H9 (cell line): ENCODE results near the gene PLB1. TPM values are rescaled to one million over a fixed set of nuclear protein-coding genes. Genes with fewer than 3 reads are reported as not detected.

Experiments
- DNase-seq: peaks from one replicate; pipeline ENCODE4 v3.0.0-alpha.2; 2017
- H2AFZ ChIP-seq: one replicate; pipeline ENCODE4 v1.6.1; 2013; ENCODE audit warnings: mild to moderate bottlenecking, low read length, control low read depth, moderate library complexity
- H2AK5ac ChIP-seq: 2 replicates; pipeline ENCODE4 v1.6.1; 2013; ENCODE audit warnings: low read length, control low read depth, mixed read lengths; ENCODE audit not compliant: insufficient read length
- H2BK120ac ChIP-seq: one replicate; pipeline ENCODE4 v1.6.1; 2013; ENCODE audit warnings: low read depth, mild to moderate bottlenecking, low read length, control low read depth, inconsistent platforms; ENCODE audit not compliant: poor library complexity, severe bottlenecking
- H2BK12ac ChIP-seq: 2 replicates; pipeline ENCODE4 v1.6.1; 2013; ENCODE audit warnings: low read length, control low read depth, mixed read lengths, low read depth; ENCODE audit not compliant: insufficient read length
- H2BK15ac ChIP-seq: 2 replicates; pipeline ENCODE4 v1.6.1; 2013; ENCODE audit warnings: low read depth, low read length, control low read depth
- H2BK20ac ChIP-seq: one replicate; pipeline ENCODE4 v1.6.1; 2013; ENCODE audit warnings: low read depth, mild to moderate bottlenecking, low read length, control low read depth, inconsistent platforms; ENCODE audit not compliant: poor library complexity, severe bottlenecking
- H2BK5ac ChIP-seq: 2 replicates; pipeline ENCODE4 v1.6.1; 2013; ENCODE audit warnings: low read length, control low read depth, mixed read lengths; ENCODE audit not compliant: insufficient read length
- H3K14ac ChIP-seq: 2 replicates; pipeline ENCODE4 v1.6.1; 2013; ENCODE audit warnings: low read length, control low read depth; ENCODE audit not compliant: insufficient read depth
- H3K18ac ChIP-seq: 2 replicates; pipeline ENCODE4 v1.6.1; 2013; ENCODE audit warnings: low read depth, mild to moderate bottlenecking, mixed read lengths, low read length, control low read depth; ENCODE audit not compliant: insufficient read length
- H3K23ac ChIP-seq: 2 replicates; pipeline ENCODE4 v1.6.1; 2013; ENCODE audit warnings: low read length, control low read depth, mixed read lengths, low read depth; ENCODE audit not compliant: insufficient read length
- H3K23me2 ChIP-seq: 2 replicates; pipeline ENCODE4 v1.6.1; 2013; ENCODE audit warnings: low read depth, mild to moderate bottlenecking, mixed read lengths, low read length, control low read depth; ENCODE audit not compliant: insufficient read length, poor library complexity, severe bottlenecking
- H3K27ac ChIP-seq: 2 replicates; pipeline ENCODE4 v1.5.1; 2013; ENCODE audit warnings: low read length, control low read depth, mixed read lengths, low read depth; ENCODE audit not compliant: insufficient read length
- H3K27me3 ChIP-seq: 2 replicates; pipeline ENCODE4 v1.6.1; 2013; ENCODE audit warnings: low read length, control low read depth, inconsistent platforms; ENCODE audit not compliant: insufficient read depth
- H3K4ac ChIP-seq: 2 replicates; pipeline ENCODE4 v1.6.1; 2013; ENCODE audit warnings: low read depth, mild to moderate bottlenecking, control low read depth, inconsistent platforms, low read length, moderate library complexity
- H3K4me1 ChIP-seq: 2 replicates; pipeline ENCODE4 v1.6.1; 2013; ENCODE audit warnings: low read length, control low read depth, inconsistent platforms; ENCODE audit not compliant: insufficient read depth
- H3K4me2 ChIP-seq: 2 replicates; pipeline ENCODE4 v1.6.1; 2013; ENCODE audit warnings: low read length, control low read depth, mixed read lengths; ENCODE audit not compliant: insufficient read length, insufficient read depth
- H3K56ac ChIP-seq: 2 replicates; pipeline ENCODE4 v1.6.1; 2013; ENCODE audit warnings: low read depth, mild to moderate bottlenecking, mixed read lengths, low read length, control low read depth; ENCODE audit not compliant: insufficient read length
- H3K79me1 ChIP-seq: 2 replicates; pipeline ENCODE4 v1.6.1; 2013; ENCODE audit warnings: low read depth, mild to moderate bottlenecking, moderate library complexity, low read length, control low read depth, inconsistent platforms; ENCODE audit not compliant: insufficient read depth, poor library complexity, severe bottlenecking
- H3K79me2 ChIP-seq: 2 replicates; pipeline ENCODE4 v1.6.1; 2013; ENCODE audit warnings: low read length, control low read depth, inconsistent platforms; ENCODE audit not compliant: insufficient read depth
- H3K9ac ChIP-seq: 2 replicates; pipeline ENCODE4 v1.6.1; 2013; ENCODE audit warnings: low read length, control low read depth, mixed read lengths; ENCODE audit not compliant: insufficient read length; ENCODE audit errors: extremely low read depth
- H3K9me3 ChIP-seq: one replicate; pipeline ENCODE4 v1.6.1; 2013; ENCODE audit warnings: low read depth, low read length, inconsistent platforms; ENCODE audit not compliant: control insufficient read depth
- H3T11ph ChIP-seq: one replicate; pipeline ENCODE4 v1.6.1; 2013; ENCODE audit warnings: mild to moderate bottlenecking, low read length, control low read depth, inconsistent platforms
- H4K20me1 ChIP-seq: one replicate; pipeline ENCODE4 v1.6.1; 2013; ENCODE audit not compliant: control insufficient read depth, insufficient read length, insufficient read depth
- H4K5ac ChIP-seq: 2 replicates; pipeline ENCODE4 v1.6.1; 2013; ENCODE audit warnings: low read depth, mild to moderate bottlenecking, mixed read lengths, low read length, control low read depth; ENCODE audit not compliant: insufficient read length
- H4K8ac ChIP-seq: replicated peaks from 2 replicates; pipeline ENCODE4 v1.6.1; 2013; ENCODE audit warnings: low read length, control low read depth, mixed read lengths, low read depth; ENCODE audit not compliant: insufficient read length
- H4K91ac ChIP-seq: 2 replicates; pipeline ENCODE4 v1.6.1; 2013; ENCODE audit warnings: low read depth, mild to moderate bottlenecking, moderate library complexity, mixed read lengths, low read length, control low read depth; ENCODE audit not compliant: insufficient read length
- H3K27ac Mint-ChIP-seq, 3 experiments: 2 replicates in 2 of 3; 3 replicates in 1 of 3; pipeline ENCODE4 v1.8.0; 2020 to 2021; ENCODE audit warnings: mixed read lengths in 3 of 3, mild to moderate bottlenecking in 1 of 3, moderate library complexity in 1 of 3
- H3K27me3 Mint-ChIP-seq: 2 replicates; pipeline ENCODE4 v1.8.0; 2021; ENCODE audit warnings: low read depth, mild to moderate bottlenecking, moderate library complexity, mixed read lengths
- H3K36me3 Mint-ChIP-seq, 3 experiments: 2 replicates in 2 of 3; 3 replicates in 1 of 3; pipeline ENCODE4 v1.8.0; 2020 to 2021; ENCODE audit warnings: low read depth in 3 of 3, mixed read lengths in 3 of 3; ENCODE audit not compliant: insufficient read depth in 1 of 3
- H3K4me1 Mint-ChIP-seq, 2 experiments: 2 replicates each; pipeline ENCODE4 v1.8.0; 2020; ENCODE audit warnings: mixed read lengths in 2 of 2
- H3K4me3 Mint-ChIP-seq, 2 experiments: 2 replicates in 1 of 2; 3 replicates in 1 of 2; pipeline ENCODE4 v1.8.0; 2020 to 2021; ENCODE audit warnings: mild to moderate bottlenecking in 2 of 2, mixed read lengths in 2 of 2, moderate library complexity in 1 of 2
- H3K9me3 Mint-ChIP-seq, 2 experiments: 2 replicates in 1 of 2; 3 replicates in 1 of 2; pipeline ENCODE4 v1.8.0; 2020; ENCODE audit warnings: mild to moderate bottlenecking in 2 of 2, mixed read lengths in 2 of 2, moderate library complexity in 1 of 2
- WGBS: extraction: QIAGEN DNeasy Blood & Tissue Kit; methylation state at CpG from one replicate; pipeline ENCODE4 v1.1.7; 2013; ENCODE audit warnings: missing lambda C conversion rate, low lambda C conversion rate, mixed read lengths; ENCODE audit not compliant: insufficient read length; ENCODE audit errors: extremely low coverage; 5-methylcytosine and 5-hydroxymethylcytosine counted together
- total RNA-seq: library from RNA; stranded (reverse); gene quantifications from 2 replicates; pipeline ENCODE4 v1.2.1, GENCODE V29; 2021
- TF ChIP-seq, protein P1 (sequence below): fragments of 200-600 bp; sonication (generic); conservative IDR thresholded peaks from 3 replicates; pipeline ENCODE4 v1.8.0; 2021; ENCODE audit warnings: antibody characterized with exemption, mild to moderate bottlenecking

The PLB1 gene
- total RNA-seq, 1 experiment from 2014 or later, result not detected

DNA sequence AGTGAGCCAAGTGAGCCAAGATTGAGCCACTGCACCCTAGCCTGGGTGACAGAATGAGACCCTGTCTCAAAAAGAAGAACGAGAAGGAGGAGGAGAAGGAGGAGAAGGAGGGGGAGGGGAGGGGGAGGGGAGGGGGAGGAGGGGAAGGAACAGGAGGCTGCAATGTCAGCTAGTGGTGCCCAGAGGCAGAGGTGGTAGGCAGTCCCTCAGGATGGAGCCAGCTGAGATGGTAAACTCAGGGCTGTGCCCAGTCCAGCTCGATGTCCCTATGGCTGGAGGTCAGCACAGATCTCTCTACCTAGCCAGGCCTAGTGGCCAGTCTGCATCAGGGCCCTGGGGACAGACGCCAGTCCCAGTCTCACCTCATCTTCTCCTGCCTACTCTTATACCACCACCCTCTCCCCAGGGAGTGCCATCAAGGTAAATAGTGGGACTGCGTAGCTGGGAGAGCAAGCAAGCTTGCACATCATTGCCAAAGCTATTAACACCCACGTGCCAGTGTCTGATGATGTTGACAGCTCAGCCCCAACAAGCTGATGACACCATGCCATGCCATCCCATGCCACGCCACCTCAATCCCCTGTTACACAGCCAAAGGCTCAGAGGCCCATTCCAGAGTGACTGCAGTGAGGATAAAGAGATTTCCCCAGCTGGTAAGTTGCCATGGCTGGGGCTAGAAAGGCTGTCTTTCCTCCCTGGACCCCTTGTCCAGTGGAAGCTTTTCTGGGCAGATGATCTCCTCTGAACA is 7.6 kb upstream of the PLB1 start:
- Histone ChIP-seq H3K18ac (no peak overlapping the region), H2BK15ac (no peak overlapping the region), H4K91ac (no peak overlapping the region), H3K9ac (no peak overlapping the region), H4K20me1 (peaks cover 4% of the 10 kb centered on the region), H4K8ac (no peak overlapping the region), H3K4ac (no peak overlapping the region), H2BK20ac (no peak overlapping the region), H3T11ph (no peak overlapping the region), H3K4me1 (no peaks in the 10 kb centered on the region), H2BK120ac (no peak overlapping the region), H3K23ac (no peak overlapping the region), H3K23me2 (no peaks in the 10 kb centered on the region), H2AFZ (no peak overlapping the region), H3K79me1 (no peaks in the 10 kb centered on the region), H3K27ac (no peak overlapping the region), H3K27me3 (no peaks in the 10 kb centered on the region), H3K56ac (no peak overlapping the region), H3K14ac (no peak overlapping the region), H3K4me2 (no peak overlapping the region), H3K9me3 (no peaks in the 10 kb centered on the region), H3K79me2 (no peaks in the 10 kb centered on the region), H2BK12ac (no peak overlapping the region), H2AK5ac (no peak overlapping the region), H2BK5ac (no peak overlapping the region), H4K5ac (no peak overlapping the region)
- Mint-ChIP-seq H3K9me3 (no peaks in the 10 kb centered on the region; a peak in 2 of 5 replicates), H3K4me1 (peaks cover 7% of the 10 kb centered on the region in 2 experiments; a peak in 3 of 4 replicates), H3K4me3 (no peak overlapping the region), H3K27me3 (peaks cover 3% of the 10 kb centered on the region; the same call in 1 of the 2 replicates), H3K27ac (no peak overlapping the region), H3K36me3 (no peaks in the 10 kb centered on the region)
- DNase-seq, result no peak
- TF ChIP-seq, protein P1, sequence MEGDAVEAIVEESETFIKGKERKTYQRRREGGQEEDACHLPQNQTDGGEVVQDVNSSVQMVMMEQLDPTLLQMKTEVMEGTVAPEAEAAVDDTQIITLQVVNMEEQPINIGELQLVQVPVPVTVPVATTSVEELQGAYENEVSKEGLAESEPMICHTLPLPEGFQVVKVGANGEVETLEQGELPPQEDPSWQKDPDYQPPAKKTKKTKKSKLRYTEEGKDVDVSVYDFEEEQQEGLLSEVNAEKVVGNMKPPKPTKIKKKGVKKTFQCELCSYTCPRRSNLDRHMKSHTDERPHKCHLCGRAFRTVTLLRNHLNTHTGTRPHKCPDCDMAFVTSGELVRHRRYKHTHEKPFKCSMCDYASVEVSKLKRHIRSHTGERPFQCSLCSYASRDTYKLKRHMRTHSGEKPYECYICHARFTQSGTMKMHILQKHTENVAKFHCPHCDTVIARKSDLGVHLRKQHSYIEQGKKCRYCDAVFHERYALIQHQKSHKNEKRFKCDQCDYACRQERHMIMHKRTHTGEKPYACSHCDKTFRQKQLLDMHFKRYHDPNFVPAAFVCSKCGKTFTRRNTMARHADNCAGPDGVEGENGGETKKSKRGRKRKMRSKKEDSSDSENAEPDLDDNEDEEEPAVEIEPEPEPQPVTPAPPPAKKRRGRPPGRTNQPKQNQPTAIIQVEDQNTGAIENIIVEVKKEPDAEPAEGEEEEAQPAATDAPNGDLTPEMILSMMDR, result no peak
- WGBS, result no CpG with 5 or more reads among the region's 6 CpGs
